Mesendoderm (in vitro differentiated cells): Measurements from ENCODE around the gene PLXND1.

ENCODE experiments used
- DNase-seq: peaks from one replicate; pipeline ENCODE4 v3.0.0; 2013
- H2AK5ac ChIP-seq: 2 replicates; pipeline ENCODE4 v1.6.1; 2013; ENCODE audit warnings: low read length, inconsistent platforms
- H2BK120ac ChIP-seq: 2 replicates; pipeline ENCODE4 v1.6.1; 2013; ENCODE audit warnings: low read depth, mild to moderate bottlenecking, low read length, moderate library complexity, mixed read lengths
- H2BK15ac ChIP-seq: replicated peaks from 2 replicates; pipeline ENCODE4 v1.6.1; 2013; ENCODE audit warnings: low read depth, mild to moderate bottlenecking, moderate library complexity
- H2BK5ac ChIP-seq: 2 replicates; pipeline ENCODE4 v1.6.1; 2013; ENCODE audit warnings: low read length, inconsistent platforms
- H3K18ac ChIP-seq: 2 replicates; pipeline ENCODE4 v1.6.1; 2013; ENCODE audit warnings: mild to moderate bottlenecking, low read length, mixed read lengths
- H3K23ac ChIP-seq: one replicate; pipeline ENCODE4 v1.6.1; 2013; ENCODE audit warnings: low read length
- H3K27ac ChIP-seq: 2 replicates; pipeline ENCODE4 v1.5.1; 2013; ENCODE audit warnings: low read depth, mild to moderate bottlenecking, inconsistent platforms, low read length, moderate library complexity
- H3K27me3 ChIP-seq: 2 replicates; pipeline ENCODE4 v1.6.1; 2013; ENCODE audit warnings: low read length, control low read depth, mild to moderate bottlenecking, inconsistent platforms; ENCODE audit not compliant: insufficient read depth, poor library complexity
- H3K36me3 ChIP-seq: 2 replicates; pipeline ENCODE4 v1.6.1; 2013; ENCODE audit warnings: low read length, inconsistent platforms; ENCODE audit not compliant: control insufficient read depth, insufficient read depth
- H3K4ac ChIP-seq: one replicate; pipeline ENCODE4 v1.6.1; 2013; ENCODE audit warnings: low read depth, mild to moderate bottlenecking, low read length, moderate library complexity
- H3K4me1 ChIP-seq: 2 replicates; pipeline ENCODE4 v1.6.1; 2013; ENCODE audit warnings: low read depth, low read length, inconsistent platforms; ENCODE audit not compliant: control insufficient read depth
- H3K4me2 ChIP-seq: 2 replicates; pipeline ENCODE4 v1.6.1; 2013; ENCODE audit warnings: low read length
- H3K4me3 ChIP-seq: 2 replicates; pipeline ENCODE4 v1.5.1; 2013; ENCODE audit warnings: mild to moderate bottlenecking, low read length
- H3K56ac ChIP-seq: one replicate; pipeline ENCODE4 v1.6.1; 2013; ENCODE audit warnings: low read length
- H3K79me1 ChIP-seq: 2 replicates; pipeline ENCODE4 v1.6.1; 2013; ENCODE audit warnings: low read length, inconsistent platforms
- H3K79me2 ChIP-seq: 2 replicates; pipeline ENCODE4 v1.6.1; 2013; ENCODE audit warnings: mild to moderate bottlenecking, low read length; ENCODE audit not compliant: control insufficient read depth, insufficient read depth
- H3K9ac ChIP-seq: 2 replicates; pipeline ENCODE4 v1.6.1; 2013; ENCODE audit warnings: low read length, inconsistent platforms
- H4K5ac ChIP-seq: one replicate; pipeline ENCODE4 v1.6.1; 2013; ENCODE audit warnings: low read length
- H4K8ac ChIP-seq: one replicate; pipeline ENCODE4 v1.6.1; 2013; ENCODE audit warnings: low read depth, mild to moderate bottlenecking, control low read depth, low read length, moderate library complexity
- WGBS: extraction: QIAGEN DNeasy Blood & Tissue Kit; methylation state at CpG from one replicate; pipeline ENCODE4 v1.1.7; 2013; ENCODE audit warnings: low lambda C conversion rate, missing lambda C conversion rate; ENCODE audit not compliant: insufficient coverage; ENCODE audit errors: extremely low coverage; 5-methylcytosine and 5-hydroxymethylcytosine counted together

Gene PLXND1

DNA sequence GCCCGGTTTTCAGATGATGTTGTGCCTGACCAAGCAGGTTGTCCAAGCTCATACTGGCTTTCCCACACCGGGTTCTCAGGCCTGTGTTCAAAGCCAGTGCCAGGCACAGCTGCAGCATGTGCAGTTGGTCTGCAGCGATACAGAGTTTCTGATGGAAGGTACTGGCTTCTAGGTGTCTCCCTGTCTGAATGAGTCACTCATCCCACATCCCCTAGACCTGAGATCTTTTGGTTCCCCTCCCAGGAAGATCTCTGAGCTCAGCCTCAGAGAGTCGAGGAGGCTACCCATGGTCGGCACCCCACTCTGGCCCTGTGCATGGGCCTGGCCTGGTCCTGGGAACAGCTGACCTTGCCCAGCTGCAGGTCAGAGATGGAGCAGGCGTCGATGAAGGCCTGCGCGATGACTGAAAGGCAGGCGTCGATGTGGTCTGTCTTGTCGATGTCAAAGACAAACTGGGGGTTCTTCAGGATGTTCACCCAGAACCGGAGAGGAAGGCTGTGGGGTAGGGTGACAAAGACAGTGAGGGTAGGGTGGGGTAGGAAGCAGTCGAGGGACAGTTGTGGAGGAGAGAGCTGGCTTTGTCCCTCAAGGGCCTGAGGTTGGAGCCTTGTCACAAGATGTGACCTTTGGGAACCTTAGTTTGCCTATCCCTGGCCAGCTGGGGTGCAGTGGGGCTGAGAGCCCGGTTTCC lies 48.2 kb downstream of the PLXND1 start:
- Histone ChIP-seq H3K27me3 (no peaks in the 10 kb centered on the region), H3K79me2 (no peaks in the 10 kb centered on the region), H3K4ac (no peak overlapping the region), H4K8ac (no peak overlapping the region), H3K79me1 (no peaks in the 10 kb centered on the region), H3K23ac (no peak overlapping the region), H3K27ac (no peak overlapping the region), H2BK120ac (no peak overlapping the region), H3K4me3 (no peak overlapping the region), H3K4me1 (peaks cover under 1% of the 10 kb centered on the region), H2AK5ac (no peak overlapping the region), H4K5ac (no peak overlapping the region), H2BK5ac (no peak overlapping the region), H2BK15ac (no peak overlapping the region), H3K18ac (no peak overlapping the region), H3K4me2 (no peak overlapping the region), H3K36me3 (peaks cover 4% of the 10 kb centered on the region), H3K56ac (no peak overlapping the region), H3K9ac (no peak overlapping the region)
- no peak for DNase-seq
- WGBS: no CpG with 5 or more reads among the region's 15 CpGs

DNA sequence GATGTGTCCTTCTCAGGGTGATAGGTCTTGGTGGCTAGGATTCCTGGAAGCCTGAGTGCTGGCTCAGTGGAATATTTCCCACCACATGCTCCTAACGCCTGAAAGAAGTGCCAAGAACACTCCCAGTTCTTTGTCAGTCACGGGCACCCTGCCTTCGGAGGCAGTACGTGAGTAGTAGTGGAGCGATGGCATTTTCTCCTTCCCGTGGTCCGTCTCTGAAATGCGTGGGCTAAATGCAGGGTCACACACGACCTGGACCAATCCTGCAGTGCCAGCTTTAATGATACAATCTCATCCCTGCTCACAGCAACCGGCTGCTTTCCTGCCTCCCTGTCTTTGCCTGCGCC lies 49.0 kb downstream of the PLXND1 start:
- no peak overlapping the region for H2BK15ac ChIP-seq
- H2BK5ac ChIP-seq: no peak overlapping the region
- no peaks in the 10 kb centered on the region for H3K27me3 ChIP-seq
- peaks cover 6% of the 10 kb centered on the region for H3K4me1 ChIP-seq
- H3K18ac ChIP-seq: no peak overlapping the region
- H4K5ac ChIP-seq: no peak overlapping the region
- H3K36me3 ChIP-seq: peaks cover 4% of the 10 kb centered on the region
- H2AK5ac ChIP-seq: no peak overlapping the region
- H3K4me3 ChIP-seq: no peak overlapping the region
- H3K79me1 ChIP-seq: no peaks in the 10 kb centered on the region
- no peak overlapping the region for H3K56ac ChIP-seq
- no peak for DNase-seq
- H3K79me2 ChIP-seq: no peaks in the 10 kb centered on the region
- H3K27ac ChIP-seq: no peak overlapping the region
- no peak overlapping the region for H2BK120ac ChIP-seq
- no peak overlapping the region for H3K4ac ChIP-seq
- no peak overlapping the region for H3K4me2 ChIP-seq
- WGBS: no CpG with 5 or more reads among the region's 11 CpGs
- no peak overlapping the region for H3K23ac ChIP-seq
- H4K8ac ChIP-seq: no peak overlapping the region
- H3K9ac ChIP-seq: no peak overlapping the region

DNA sequence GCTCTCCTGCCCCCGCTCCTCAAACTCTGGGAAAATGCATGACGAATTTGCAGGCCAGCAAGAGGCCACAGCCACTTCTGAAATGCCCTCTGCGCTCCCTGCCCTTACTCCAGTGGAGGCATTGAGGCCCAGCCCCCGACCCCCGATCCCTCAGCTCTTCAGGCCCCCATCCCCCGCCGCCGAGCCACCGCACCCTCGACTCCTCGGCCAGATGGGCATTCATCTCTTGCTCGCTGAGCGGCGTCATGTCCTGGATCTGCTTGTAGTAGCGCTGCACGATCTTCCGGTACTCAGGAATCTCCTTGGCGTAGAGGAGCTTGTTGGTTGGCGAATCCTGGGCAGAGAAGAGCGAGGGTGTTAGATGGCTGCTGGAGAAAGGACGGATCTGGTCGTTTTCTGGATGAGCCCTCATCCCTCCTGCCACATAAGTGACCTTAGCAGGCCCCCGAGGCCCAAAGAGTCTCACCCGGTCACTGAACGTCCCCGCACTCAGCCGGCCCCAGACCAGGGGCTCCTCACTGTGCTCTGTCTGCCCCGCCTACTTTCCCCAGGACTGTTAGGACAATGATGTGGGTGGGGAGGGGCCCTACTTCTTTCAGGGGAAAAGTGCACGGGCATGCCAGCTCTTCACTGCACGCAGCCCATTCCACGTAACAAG lies 49.5 kb downstream of the PLXND1 start:
- no peak overlapping the region for H3K18ac ChIP-seq
- no peak overlapping the region for H3K56ac ChIP-seq
- H3K4me1 ChIP-seq: peaks cover 8% of the 10 kb centered on the region
- H3K4me3 ChIP-seq: no peak overlapping the region
- H2BK5ac ChIP-seq: no peak overlapping the region
- no peak overlapping the region for H3K4ac ChIP-seq
- DNase-seq: no peak
- H3K79me1 ChIP-seq: no peaks in the 10 kb centered on the region
- H2AK5ac ChIP-seq: no peak overlapping the region
- no peak overlapping the region for H3K4me2 ChIP-seq
- no peak overlapping the region for H2BK15ac ChIP-seq
- WGBS: no CpG with 5 or more reads among the region's 31 CpGs
- H3K27ac ChIP-seq: no peak overlapping the region
- no peaks in the 10 kb centered on the region for H3K79me2 ChIP-seq
- no peak overlapping the region for H3K9ac ChIP-seq
- H3K23ac ChIP-seq: no peak overlapping the region
- H4K8ac ChIP-seq: no peak overlapping the region
- no peak overlapping the region for H4K5ac ChIP-seq
- no peak overlapping the region for H2BK120ac ChIP-seq
- H3K36me3 ChIP-seq: peaks cover 4% of the 10 kb centered on the region
- no peaks in the 10 kb centered on the region for H3K27me3 ChIP-seq

DNA sequence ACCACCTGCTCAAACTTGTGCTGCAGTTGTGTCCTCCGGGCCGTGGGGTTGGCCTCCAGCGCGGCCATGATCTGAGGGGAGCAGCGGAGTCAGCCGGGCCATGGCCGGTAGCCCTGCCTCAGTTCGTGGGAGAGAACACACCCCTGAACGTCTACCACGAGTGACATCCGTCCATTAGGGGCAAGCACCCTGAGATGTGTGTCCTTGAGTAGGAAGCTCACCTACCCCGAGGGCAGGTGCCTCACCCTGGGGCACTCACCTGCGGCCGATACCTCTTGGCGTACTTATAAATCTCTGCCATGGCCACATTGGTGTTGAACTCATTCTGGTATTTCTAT lies 50.1 kb downstream of the PLXND1 start:
- no peaks in the 10 kb centered on the region for H3K27me3 ChIP-seq
- H4K8ac ChIP-seq: no peak overlapping the region
- H3K23ac ChIP-seq: no peak overlapping the region
- H3K79me2 ChIP-seq: no peaks in the 10 kb centered on the region
- H3K18ac ChIP-seq: no peak overlapping the region
- H3K27ac ChIP-seq: no peak overlapping the region
- no peak overlapping the region for H3K56ac ChIP-seq
- no peak overlapping the region for H2BK5ac ChIP-seq
- H3K4me1 ChIP-seq: peaks cover 8% of the 10 kb centered on the region
- H3K4me2 ChIP-seq: no peak overlapping the region
- no peaks in the 10 kb centered on the region for H3K79me1 ChIP-seq
- H3K4ac ChIP-seq: no peak overlapping the region
- no peak overlapping the region for H2AK5ac ChIP-seq
- no CpG with 5 or more reads among the region's 15 CpGs for WGBS
- H2BK15ac ChIP-seq: no peak overlapping the region
- no peak overlapping the region for H4K5ac ChIP-seq
- no peak overlapping the region for H3K9ac ChIP-seq
- H3K4me3 ChIP-seq: no peak overlapping the region
- peaks cover 4% of the 10 kb centered on the region for H3K36me3 ChIP-seq
- no peak overlapping the region for H2BK120ac ChIP-seq
- no peak for DNase-seq

DNA sequence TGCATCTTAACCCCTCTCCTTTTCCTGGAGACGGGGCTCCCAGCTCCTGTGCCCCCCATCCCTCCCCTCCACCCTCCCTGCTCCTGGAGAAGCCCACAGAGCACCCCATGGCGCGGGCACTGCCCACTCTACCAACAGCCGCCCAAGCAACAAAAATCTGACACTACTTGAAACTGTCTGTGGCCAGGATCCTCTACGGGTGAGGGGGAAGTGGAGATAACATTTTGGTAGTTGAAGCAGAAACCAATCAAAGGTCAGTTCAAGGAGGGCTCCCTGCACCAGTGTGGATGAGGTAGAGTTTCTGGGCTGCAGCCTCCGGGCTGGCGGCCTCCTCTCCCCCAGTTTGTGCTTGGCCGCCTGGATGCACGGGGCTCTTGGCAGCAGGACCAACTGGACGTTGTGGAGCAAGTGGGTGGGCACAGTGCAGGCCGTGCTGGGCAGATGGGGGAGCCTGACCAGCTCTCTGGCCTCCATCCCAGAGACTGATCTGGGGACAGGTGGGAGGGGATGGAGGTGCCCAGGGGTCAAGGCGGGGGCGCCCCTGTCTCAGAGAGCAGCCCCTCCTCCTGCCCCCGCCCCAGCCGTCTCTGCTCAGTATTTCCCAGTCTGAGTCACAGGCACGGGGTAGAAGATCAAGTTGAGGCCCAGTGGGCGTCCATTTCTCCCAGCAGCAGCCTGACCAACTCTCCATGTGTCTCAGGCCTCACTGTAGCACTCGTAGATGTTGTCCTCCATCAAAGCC lies 50.7 kb downstream of the PLXND1 start:
- Histone ChIP-seq H3K79me2 (no peaks in the 10 kb centered on the region), H4K8ac (no peak overlapping the region), H3K4ac (no peak overlapping the region), H3K9ac (no peak overlapping the region), H3K4me2 (no peak overlapping the region), H2BK120ac (no peak overlapping the region), H4K5ac (no peak overlapping the region), H3K27me3 (no peaks in the 10 kb centered on the region), H3K4me3 (no peak overlapping the region), H3K18ac (no peak overlapping the region), H3K27ac (no peak overlapping the region), H2AK5ac (no peak overlapping the region), H2BK15ac (no peak overlapping the region), H3K4me1 (peaks cover 8% of the 10 kb centered on the region), H3K79me1 (no peaks in the 10 kb centered on the region), H3K36me3 (peaks cover 4% of the 10 kb centered on the region), H3K56ac (no peak overlapping the region), H3K23ac (no peak overlapping the region), H2BK5ac (no peak overlapping the region)
- DNase-seq: no peak
- WGBS: no CpG with 5 or more reads among the region's 18 CpGs
